ENCODE measurements around the gene PIGH. TPM values are rescaled to one million over a fixed set of nuclear protein-coding genes. Genes with fewer than 3 reads are reported as not detected.

PIGH gene
- total and polyA plus RNA-seq, 2 experiments from 2014 or later, result 64.4 to 75.8 TPM

DNA sequence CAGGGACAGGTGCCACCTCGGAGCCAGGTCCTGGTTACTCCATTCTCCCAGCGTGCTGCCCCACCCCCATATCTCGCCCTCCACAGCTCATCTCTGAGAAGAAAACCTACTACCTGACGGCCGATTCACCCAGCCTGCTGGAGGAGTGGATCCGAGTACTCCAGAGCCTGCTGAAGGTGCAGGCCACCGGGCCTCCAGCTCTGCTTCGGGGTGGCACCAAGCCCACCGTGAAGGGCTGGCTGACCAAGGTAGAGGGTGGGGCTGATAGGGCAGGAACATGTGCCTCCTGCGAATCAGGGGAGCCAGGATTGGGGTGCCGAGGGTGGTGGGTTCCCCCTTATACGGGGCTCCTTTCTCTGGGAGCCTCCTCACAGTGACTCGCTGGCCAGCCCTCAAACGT is 25.9 kb downstream of the PIGH start:
- DNase-seq (ENCODE audit: low spot score), result no peak
- Histone ChIP-seq H4K20me1 (ENCODE audit: insufficient read depth, poor library complexity, severe bottlenecking) (no peaks in the 10 kb centered on the region), H3K4me3 (no peak overlapping the region), H3K4me2 (no peak overlapping the region), H3K36me3 (replicated peaks; ENCODE audit: insufficient read depth, low read depth) (no peaks in the 10 kb centered on the region), H3K27me3 (no peaks in the 10 kb centered on the region), H3K9me2 (replicated peaks; ENCODE audit: insufficient read depth) (no peaks in the 10 kb centered on the region), H3K9me3 (ENCODE audit: low read depth) (no peaks in the 10 kb centered on the region), H3K79me2 (no peaks in the 10 kb centered on the region), H3K4me1 (ENCODE audit: insufficient read depth) (no peaks in the 10 kb centered on the region), H2AFZ (no peak overlapping the region), H3K27ac (no peak overlapping the region)
- WGBS (ENCODE audit: low lambda C conversion rate, missing lambda C conversion rate), result 90% methylated on average over 14 of the region's 14 CpGs
- TF ChIP-seq, protein P1, sequence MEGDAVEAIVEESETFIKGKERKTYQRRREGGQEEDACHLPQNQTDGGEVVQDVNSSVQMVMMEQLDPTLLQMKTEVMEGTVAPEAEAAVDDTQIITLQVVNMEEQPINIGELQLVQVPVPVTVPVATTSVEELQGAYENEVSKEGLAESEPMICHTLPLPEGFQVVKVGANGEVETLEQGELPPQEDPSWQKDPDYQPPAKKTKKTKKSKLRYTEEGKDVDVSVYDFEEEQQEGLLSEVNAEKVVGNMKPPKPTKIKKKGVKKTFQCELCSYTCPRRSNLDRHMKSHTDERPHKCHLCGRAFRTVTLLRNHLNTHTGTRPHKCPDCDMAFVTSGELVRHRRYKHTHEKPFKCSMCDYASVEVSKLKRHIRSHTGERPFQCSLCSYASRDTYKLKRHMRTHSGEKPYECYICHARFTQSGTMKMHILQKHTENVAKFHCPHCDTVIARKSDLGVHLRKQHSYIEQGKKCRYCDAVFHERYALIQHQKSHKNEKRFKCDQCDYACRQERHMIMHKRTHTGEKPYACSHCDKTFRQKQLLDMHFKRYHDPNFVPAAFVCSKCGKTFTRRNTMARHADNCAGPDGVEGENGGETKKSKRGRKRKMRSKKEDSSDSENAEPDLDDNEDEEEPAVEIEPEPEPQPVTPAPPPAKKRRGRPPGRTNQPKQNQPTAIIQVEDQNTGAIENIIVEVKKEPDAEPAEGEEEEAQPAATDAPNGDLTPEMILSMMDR (IDR thresholded peaks at IDR 0.05; ENCODE audit: poor library complexity), result no peak
- no peak for TF ChIP-seq EZH2 (IDR thresholded peaks at IDR 0.05; ENCODE audit: borderline replicate concordance)
- no peak for TF ChIP-seq EZH2phosphoT487 (IDR thresholded peaks at IDR 0.05; ENCODE audit: low read depth, severe bottlenecking, unreplicated experiment)

GRCh38 chr14:67573228-67574010 is 26.6 kb downstream of the PIGH start:
- Histone ChIP-seq H3K4me1 (ENCODE audit: insufficient read depth) (no peaks in the 10 kb centered on the region), H3K79me2 (no peaks in the 10 kb centered on the region), H3K4me2 (no peak overlapping the region), H3K9me3 (ENCODE audit: low read depth) (no peaks in the 10 kb centered on the region), H2AFZ (no peak overlapping the region), H3K9me2 (replicated peaks; ENCODE audit: insufficient read depth) (no peaks in the 10 kb centered on the region), H3K36me3 (replicated peaks; ENCODE audit: insufficient read depth, low read depth) (no peaks in the 10 kb centered on the region), H3K4me3 (no peak overlapping the region), H4K20me1 (ENCODE audit: insufficient read depth, poor library complexity, severe bottlenecking) (no peaks in the 10 kb centered on the region), H3K27me3 (no peaks in the 10 kb centered on the region), H3K27ac (no peak overlapping the region)
- TF ChIP-seq EZH2phosphoT487 (IDR thresholded peaks at IDR 0.05; ENCODE audit: low read depth, severe bottlenecking, unreplicated experiment) (no peak), EZH2 (IDR thresholded peaks at IDR 0.05; ENCODE audit: borderline replicate concordance) (no peak)
- TF ChIP-seq, protein P1 (IDR thresholded peaks at IDR 0.05; ENCODE audit: poor library complexity), result no peak
- 86% methylated on average over 15 of the region's 15 CpGs for WGBS (ENCODE audit: low lambda C conversion rate, missing lambda C conversion rate)
- no peak for DNase-seq (ENCODE audit: low spot score)

DNA sequence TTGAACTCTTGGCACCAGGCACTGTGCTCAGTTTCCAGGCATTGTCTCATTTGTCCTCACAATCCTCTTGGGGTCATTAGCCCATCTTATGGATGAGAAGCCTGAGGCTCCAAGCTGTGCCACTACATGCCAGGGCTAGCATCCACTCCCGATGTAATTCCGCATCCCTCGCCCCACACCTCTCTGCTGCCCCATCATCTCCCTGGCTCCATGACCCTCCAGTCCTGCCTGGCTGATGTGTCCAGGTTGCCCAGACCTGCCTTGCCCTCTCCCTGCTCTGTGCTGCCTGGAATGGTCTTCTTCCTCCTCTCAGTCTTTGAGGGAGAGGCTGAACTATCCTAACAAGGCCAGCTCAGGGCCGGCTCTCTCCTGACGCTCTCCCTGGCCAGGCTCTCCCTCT is 27.5 kb downstream of the PIGH start:
- no peaks in the 10 kb centered on the region for H3K79me2 ChIP-seq
- no peaks in the 10 kb centered on the region for H3K27me3 ChIP-seq
- WGBS (ENCODE audit: low lambda C conversion rate, missing lambda C conversion rate), result 91% methylated on average over 5 of the region's 5 CpGs
- H3K4me1 ChIP-seq (ENCODE audit: insufficient read depth), result peaks cover 6% of the 10 kb centered on the region
- no peak overlapping the region for H2AFZ ChIP-seq
- no peak overlapping the region for H3K4me2 ChIP-seq
- no peak for TF ChIP-seq EZH2 (IDR thresholded peaks at IDR 0.05; ENCODE audit: borderline replicate concordance)
- no peak for TF ChIP-seq EZH2phosphoT487 (IDR thresholded peaks at IDR 0.05; ENCODE audit: low read depth, severe bottlenecking, unreplicated experiment)
- TF ChIP-seq, protein P1 (IDR thresholded peaks at IDR 0.05; ENCODE audit: poor library complexity), result no peak
- no peak for DNase-seq (ENCODE audit: low spot score)
- no peaks in the 10 kb centered on the region for H3K9me3 ChIP-seq (ENCODE audit: low read depth)
- H3K27ac ChIP-seq, result no peak overlapping the region
- H3K9me2 ChIP-seq (replicated peaks; ENCODE audit: insufficient read depth), result no peaks in the 10 kb centered on the region
- H3K4me3 ChIP-seq, result no peak overlapping the region
- H3K36me3 ChIP-seq (replicated peaks; ENCODE audit: insufficient read depth, low read depth), result no peaks in the 10 kb centered on the region
- no peaks in the 10 kb centered on the region for H4K20me1 ChIP-seq (ENCODE audit: insufficient read depth, poor library complexity, severe bottlenecking)

All from hepatocyte (in vitro differentiated cells).